ENCODE results near the gene NCOA4.
"Not testable (repeated sequence)": the region's sequence is repeated elsewhere in the genome, so short reads cannot be mapped to it uniquely, and the experiment has no call there.

NCOA4 gene

GRCh38 chr10:46030091-46030937 is at the start of gene NCOA4:
TSS of gene NCOA4 (minus strand) at chr10:46030623. CDS start at chr10:46016680, 13,943 bp downstream.
- peak; percentile 93 to 97 for DNase-seq (ENCODE audit: extremely low read depth in 1 of 2, low read depth in 1 of 2)

GRCh38 chr10:46079831-46080585 is 49.6 kb upstream of the NCOA4 start:
- DNase-seq (ENCODE audit: extremely low read depth in 1 of 2, low read depth in 1 of 2), result no peak

- no peak for DNase-seq (ENCODE audit: extremely low read depth in 1 of 2, low read depth in 1 of 2)
These were observed 47.4 kb upstream of the NCOA4 start for GRCh38 chr10:46077731-46078413.

GRCh38 chr10:46077141-46077554 is 46.7 kb upstream of the NCOA4 start:
- DNase-seq (ENCODE audit: extremely low read depth in 1 of 2, low read depth in 1 of 2), result no peak

- no peak for DNase-seq (ENCODE audit: extremely low read depth in 1 of 2, low read depth in 1 of 2)
These were observed 45.4 kb upstream of the NCOA4 start for GRCh38 chr10:46075869-46076268.

- DNase-seq (ENCODE audit: extremely low read depth in 1 of 2, low read depth in 1 of 2), result no peak
These were observed 43.9 kb upstream of the NCOA4 start for GRCh38 chr10:46074196-46074946.

GRCh38 chr10:46073564-46073963 is 43.1 kb upstream of the NCOA4 start:
- no peak for DNase-seq (ENCODE audit: extremely low read depth in 1 of 2, low read depth in 1 of 2)

GRCh38 chr10:46070749-46071148 is 40.3 kb upstream of the NCOA4 start:
- no peak for DNase-seq (ENCODE audit: extremely low read depth in 1 of 2, low read depth in 1 of 2)

- no peak for DNase-seq (ENCODE audit: extremely low read depth in 1 of 2, low read depth in 1 of 2)
These were observed 39.5 kb upstream of the NCOA4 start for GRCh38 chr10:46069771-46070463.

GRCh38 chr10:46068905-46069304 is 38.5 kb upstream of the NCOA4 start:
- DNase-seq (ENCODE audit: extremely low read depth in 1 of 2, low read depth in 1 of 2), result no peak

- DNase-seq (ENCODE audit: extremely low read depth in 1 of 2, low read depth in 1 of 2), result no peak
These were observed 37.7 kb upstream of the NCOA4 start for GRCh38 chr10:46068117-46068516.

GRCh38 chr10:46064269-46064817 is 33.9 kb upstream of the NCOA4 start:
- no peak for DNase-seq (ENCODE audit: extremely low read depth in 1 of 2, low read depth in 1 of 2)

GRCh38 chr10:46062723-46063428 is 32.5 kb upstream of the NCOA4 start:
- no peak for DNase-seq (ENCODE audit: extremely low read depth in 1 of 2, low read depth in 1 of 2)

- no peak for DNase-seq (ENCODE audit: extremely low read depth in 1 of 2, low read depth in 1 of 2)
These were observed 30.3 kb upstream of the NCOA4 start for GRCh38 chr10:46060706-46061105.

- not testable (repeated sequence) for DNase-seq (ENCODE audit: extremely low read depth in 1 of 2, low read depth in 1 of 2)
These were observed 27.5 kb upstream of the NCOA4 start for GRCh38 chr10:46057927-46058326.

GRCh38 chr10:46057038-46057437 is 26.6 kb upstream of the NCOA4 start:
- no peak for DNase-seq (ENCODE audit: extremely low read depth in 1 of 2, low read depth in 1 of 2)

- DNase-seq (ENCODE audit: extremely low read depth in 1 of 2, low read depth in 1 of 2), result no peak
These were observed 25.3 kb upstream of the NCOA4 start for GRCh38 chr10:46055771-46056170.

- no peak for DNase-seq (ENCODE audit: extremely low read depth in 1 of 2, low read depth in 1 of 2)
These were observed 23.4 kb upstream of the NCOA4 start for GRCh38 chr10:46053534-46054434.

Measured in activated CD8-positive, alpha-beta memory T cell treated with anti-CD3 and anti-CD28 coated beads for 1 hour (primary cell).